GM12801 (cell line): ENCODE measurements around the gene CDHR1.

Experiments used
- TF ChIP-seq, protein P1 (sequence below): IDR thresholded peaks from one replicate; pipeline ENCODE4 v1.5.1; 2011; ENCODE audit warnings: control low read depth; ENCODE audit not compliant: insufficient read length; ENCODE audit errors: extremely low read depth

The CDHR1 gene

DNA sequence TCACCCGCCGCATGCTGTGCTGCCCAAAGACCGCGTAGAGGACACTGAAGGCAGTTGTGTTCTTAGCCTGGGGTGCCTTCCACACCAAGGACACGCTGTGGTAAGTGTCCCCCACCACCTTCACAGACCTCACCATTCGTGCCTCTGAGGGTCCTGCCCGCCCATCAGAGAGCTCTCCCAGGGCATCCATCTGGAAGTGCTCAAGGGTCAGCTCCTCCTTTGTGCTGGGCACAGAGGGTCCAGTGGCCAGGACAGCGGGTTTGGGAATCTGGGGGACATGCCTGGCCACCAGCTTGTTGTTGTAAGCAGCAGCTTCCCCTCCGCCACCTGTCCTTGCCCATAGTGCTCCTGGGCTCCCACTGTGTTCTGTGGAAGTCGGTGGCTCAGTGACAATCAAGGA is 38.0 kb downstream of the CDHR1 start:
- TF ChIP-seq, protein P1, sequence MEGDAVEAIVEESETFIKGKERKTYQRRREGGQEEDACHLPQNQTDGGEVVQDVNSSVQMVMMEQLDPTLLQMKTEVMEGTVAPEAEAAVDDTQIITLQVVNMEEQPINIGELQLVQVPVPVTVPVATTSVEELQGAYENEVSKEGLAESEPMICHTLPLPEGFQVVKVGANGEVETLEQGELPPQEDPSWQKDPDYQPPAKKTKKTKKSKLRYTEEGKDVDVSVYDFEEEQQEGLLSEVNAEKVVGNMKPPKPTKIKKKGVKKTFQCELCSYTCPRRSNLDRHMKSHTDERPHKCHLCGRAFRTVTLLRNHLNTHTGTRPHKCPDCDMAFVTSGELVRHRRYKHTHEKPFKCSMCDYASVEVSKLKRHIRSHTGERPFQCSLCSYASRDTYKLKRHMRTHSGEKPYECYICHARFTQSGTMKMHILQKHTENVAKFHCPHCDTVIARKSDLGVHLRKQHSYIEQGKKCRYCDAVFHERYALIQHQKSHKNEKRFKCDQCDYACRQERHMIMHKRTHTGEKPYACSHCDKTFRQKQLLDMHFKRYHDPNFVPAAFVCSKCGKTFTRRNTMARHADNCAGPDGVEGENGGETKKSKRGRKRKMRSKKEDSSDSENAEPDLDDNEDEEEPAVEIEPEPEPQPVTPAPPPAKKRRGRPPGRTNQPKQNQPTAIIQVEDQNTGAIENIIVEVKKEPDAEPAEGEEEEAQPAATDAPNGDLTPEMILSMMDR: no peak

DNA sequence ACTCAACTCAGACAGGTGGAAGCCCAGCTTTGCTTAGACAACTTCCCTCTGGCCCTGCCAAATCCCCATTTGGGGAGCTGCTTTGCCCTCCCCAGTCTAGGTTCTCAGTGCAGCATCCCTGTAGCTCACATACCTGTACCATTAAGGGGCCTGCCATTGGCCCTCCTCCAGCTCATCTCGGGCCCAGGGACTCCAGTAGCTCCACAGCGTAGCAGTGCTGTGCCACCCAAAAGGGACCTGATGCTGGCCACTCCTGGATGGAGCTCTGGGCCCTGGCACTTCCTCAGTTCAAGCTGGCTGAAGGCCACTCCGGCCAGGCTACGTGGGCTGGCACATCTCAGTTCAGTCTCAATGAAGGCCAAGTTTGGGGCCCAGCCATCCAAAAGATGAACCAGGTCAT is 39.6 kb downstream of the CDHR1 start:
- TF ChIP-seq, protein P1: no peak

DNA sequence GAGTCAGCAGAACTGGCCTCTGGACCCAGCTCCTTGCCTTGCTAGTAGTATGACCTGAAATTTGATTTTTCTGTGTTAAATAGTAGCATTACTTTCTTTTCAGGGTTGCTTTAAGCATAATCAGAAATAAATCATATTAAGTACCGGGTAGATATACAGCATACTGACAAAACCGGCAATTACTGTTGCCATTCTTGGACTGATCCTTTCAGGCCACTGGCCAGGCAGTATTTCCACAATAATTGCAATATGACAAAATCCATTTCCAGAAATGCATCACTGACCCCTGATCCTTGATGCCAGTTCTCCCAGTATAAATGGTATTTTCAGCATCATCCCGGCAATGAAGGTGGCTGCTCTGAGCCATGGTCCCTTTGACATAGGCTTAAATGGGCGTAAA is 40.1 kb downstream of the CDHR1 start:
- TF ChIP-seq, protein P1: no peak

DNA sequence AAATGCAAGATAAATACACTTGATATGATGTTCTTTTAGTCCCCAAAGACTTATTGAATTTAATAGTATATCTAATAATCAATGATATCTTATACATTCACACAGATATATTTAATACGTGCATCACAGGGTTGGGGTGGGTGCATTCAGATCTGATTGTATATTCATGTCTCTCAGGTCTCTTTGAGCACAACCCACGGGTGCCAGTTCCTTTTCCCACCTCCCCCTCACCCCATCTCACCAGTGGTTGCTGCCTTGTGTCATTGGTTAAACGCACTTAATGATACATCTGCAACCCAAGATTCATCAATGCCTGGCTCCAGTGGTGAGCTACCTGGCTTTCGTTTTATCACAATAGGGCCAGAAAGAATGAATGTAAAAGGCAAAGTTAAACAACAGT is 40.8 kb downstream of the CDHR1 start:
- TF ChIP-seq, protein P1: no peak

DNA sequence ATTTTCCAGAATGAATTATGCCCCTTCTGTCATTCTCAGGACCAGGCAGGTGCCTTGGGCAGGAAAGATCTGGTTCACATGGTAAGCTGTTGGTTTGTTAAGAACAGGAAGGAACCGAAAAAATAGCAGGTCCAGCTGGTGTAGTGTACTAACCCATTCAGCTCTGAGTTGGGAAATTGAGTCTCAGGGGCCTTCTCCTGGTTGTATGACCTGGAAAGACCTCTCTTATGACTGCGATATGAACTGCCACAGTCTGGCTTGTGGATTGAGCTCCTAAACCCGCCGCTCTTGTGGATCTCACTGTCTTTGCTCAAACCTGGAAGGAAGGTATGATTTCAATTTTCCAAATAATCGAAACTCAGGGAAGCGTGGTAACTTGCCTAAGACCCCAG is 42.5 kb downstream of the CDHR1 start:
- TF ChIP-seq, protein P1: no peak

DNA sequence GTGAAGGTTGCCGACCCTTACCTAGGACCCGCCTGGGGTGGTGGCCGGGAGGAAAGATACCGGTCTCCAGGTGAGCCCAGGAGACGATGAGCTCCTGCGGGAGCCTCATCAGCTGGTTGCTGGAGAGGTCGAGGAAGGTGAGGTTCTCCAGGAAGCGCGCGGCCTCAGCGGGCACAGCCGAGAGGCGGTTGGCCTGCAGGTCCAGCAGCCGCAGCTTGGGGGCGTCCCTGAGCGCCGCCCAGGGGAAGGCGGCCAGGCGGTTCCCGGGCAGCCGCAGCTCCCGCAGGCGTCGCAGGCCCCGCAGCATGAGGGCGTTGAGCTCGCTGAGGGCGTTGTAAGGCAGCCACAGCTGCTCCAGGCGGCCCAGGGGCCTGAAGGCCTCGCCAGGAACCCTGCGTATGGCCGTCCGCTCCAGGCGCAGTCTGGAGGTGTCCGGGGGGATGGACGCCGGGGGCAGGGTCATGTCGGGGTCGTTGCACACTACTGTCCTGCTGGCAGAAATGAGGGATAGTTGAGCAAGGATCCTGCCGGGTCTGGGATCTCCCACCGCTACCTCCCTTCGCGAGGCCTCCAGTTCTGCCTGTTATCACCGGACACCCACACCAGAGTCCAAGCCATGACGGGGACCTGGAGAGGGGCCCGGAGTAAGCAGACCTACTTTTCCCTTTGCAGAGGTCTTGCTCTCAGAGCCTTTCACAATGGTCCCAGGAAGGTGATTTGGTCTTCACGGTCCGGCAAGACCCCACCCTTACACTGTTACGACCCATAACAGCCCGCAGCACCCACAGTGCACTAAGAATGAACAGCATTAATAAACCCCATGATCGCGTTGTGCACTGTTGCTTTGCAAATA is 43.1 kb downstream of the CDHR1 start:
- TF ChIP-seq, protein P1: no peak

DNA sequence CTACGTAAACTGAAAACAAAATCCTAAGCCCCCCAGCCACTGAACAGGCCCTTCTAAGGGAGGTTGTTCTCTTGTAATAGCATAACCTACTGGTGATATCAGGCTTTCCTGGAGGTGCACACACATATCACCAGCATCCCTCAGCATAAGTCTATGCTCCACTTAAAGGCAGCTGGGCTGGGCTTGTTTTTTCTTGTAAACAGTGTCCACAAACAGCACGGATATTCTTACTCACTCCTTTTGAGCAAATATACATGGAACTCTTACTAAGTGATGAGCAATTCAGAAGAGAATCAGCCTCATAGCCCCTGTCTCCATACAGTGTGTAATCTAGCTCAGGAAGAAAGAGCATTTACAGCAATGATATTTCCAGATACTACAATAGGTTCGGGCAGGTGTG is 44.6 kb downstream of the CDHR1 start:
- TF ChIP-seq, protein P1: no peak
